Measurements from ENCODE around the gene PACSIN3.

The PACSIN3 gene

GRCh38 chr11:47152126-47152952, 33.9 kb downstream of the PACSIN3 start:
- no peak for DNase-seq

- DNase-seq = no peak
These were observed 36.5 kb downstream of the PACSIN3 start for GRCh38 chr11:47149782-47150181.

- no peak for DNase-seq
These were observed 37.2 kb downstream of the PACSIN3 start for GRCh38 chr11:47148903-47149531.

GRCh38 chr11:47148270-47148669, 38.0 kb downstream of the PACSIN3 start:
- no peak for DNase-seq

GRCh38 chr11:47147681-47148080, 38.6 kb downstream of the PACSIN3 start:
- DNase-seq = no peak

- DNase-seq = no peak
These were observed 39.0 kb downstream of the PACSIN3 start for GRCh38 chr11:47147250-47147649.

- DNase-seq = no peak
These were observed 41.7 kb downstream of the PACSIN3 start for GRCh38 chr11:47144541-47144940.

- no peak for DNase-seq
These were observed 42.9 kb downstream of the PACSIN3 start for GRCh38 chr11:47143322-47143721.

- no peak for DNase-seq
These were observed 46.4 kb downstream of the PACSIN3 start for GRCh38 chr11:47139878-47140277.

GRCh38 chr11:47137476-47137875, 48.8 kb downstream of the PACSIN3 start:
- DNase-seq = no peak

GRCh38 chr11:47136921-47137320, 49.3 kb downstream of the PACSIN3 start:
- no peak for DNase-seq

- DNase-seq = no peak
These were observed 49.9 kb downstream of the PACSIN3 start for GRCh38 chr11:47136327-47136726.

- DNase-seq = no peak
These were observed 53.3 kb downstream of the PACSIN3 start for GRCh38 chr11:47132981-47133380.

GRCh38 chr11:47132490-47132889, 53.7 kb downstream of the PACSIN3 start:
- DNase-seq = no peak

GRCh38 chr11:47131136-47131535, 55.1 kb downstream of the PACSIN3 start:
- DNase-seq = no peak

- no peak for DNase-seq
These were observed 55.7 kb downstream of the PACSIN3 start for GRCh38 chr11:47130543-47130942.
